HG02610 (cell line): ENCODE data around the gene DDX31.

Experiments used
- ATAC-seq: cut with Tn5 transposase; IDR thresholded peaks from one replicate; pipeline ENCODE4 v1.9.1; 2021; ENCODE audit warnings: mild to moderate bottlenecking, moderate library complexity; ENCODE audit not compliant: unreplicated experiment

The DDX31 gene

GRCh38 chr9:132638240-132638639 lies 31.5 kb downstream of the DDX31 start:
- ATAC-seq = no peak

DNA sequence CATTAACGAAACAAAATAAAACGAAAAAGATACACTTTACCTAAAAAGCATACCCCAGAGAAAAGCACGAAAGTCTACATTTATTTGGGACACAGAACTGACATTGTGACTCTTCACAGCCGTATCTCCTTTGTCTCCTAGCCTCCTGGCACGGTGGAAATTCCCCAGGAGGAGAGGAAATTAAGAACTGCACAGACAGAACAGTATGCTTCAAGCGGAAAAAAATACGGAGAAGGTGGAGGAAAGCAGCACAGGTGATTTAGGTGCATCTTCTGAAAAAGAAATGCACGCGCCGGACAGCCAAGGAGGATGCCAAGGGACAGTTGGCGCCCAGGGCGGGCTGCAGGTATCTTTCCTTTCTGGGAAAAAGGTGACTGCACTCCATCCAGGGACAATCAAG lies 32.0 kb downstream of the DDX31 start:
- ATAC-seq = no peak

GRCh38 chr9:132637351-132637750 lies 32.4 kb downstream of the DDX31 start:
- ATAC-seq = no peak

DNA sequence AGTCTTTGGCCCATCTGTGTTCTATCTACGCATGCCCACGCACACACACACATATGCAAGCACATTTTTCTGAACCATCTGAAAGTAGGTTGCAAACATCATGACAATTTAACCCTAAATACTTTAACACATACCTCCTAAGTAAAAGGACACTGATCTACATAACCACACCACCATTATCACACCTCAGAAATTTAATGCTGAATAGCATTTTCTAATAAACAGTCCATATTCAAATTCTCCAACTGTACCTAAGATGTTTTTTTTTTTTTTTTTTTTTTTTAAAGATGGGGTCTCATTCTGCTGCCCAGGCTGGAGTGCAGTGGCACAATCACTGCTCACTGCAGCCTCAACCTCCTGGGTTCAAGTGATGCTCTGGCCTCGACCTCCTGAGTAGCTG lies 35.5 kb downstream of the DDX31 start:
- ATAC-seq = no peak

DNA sequence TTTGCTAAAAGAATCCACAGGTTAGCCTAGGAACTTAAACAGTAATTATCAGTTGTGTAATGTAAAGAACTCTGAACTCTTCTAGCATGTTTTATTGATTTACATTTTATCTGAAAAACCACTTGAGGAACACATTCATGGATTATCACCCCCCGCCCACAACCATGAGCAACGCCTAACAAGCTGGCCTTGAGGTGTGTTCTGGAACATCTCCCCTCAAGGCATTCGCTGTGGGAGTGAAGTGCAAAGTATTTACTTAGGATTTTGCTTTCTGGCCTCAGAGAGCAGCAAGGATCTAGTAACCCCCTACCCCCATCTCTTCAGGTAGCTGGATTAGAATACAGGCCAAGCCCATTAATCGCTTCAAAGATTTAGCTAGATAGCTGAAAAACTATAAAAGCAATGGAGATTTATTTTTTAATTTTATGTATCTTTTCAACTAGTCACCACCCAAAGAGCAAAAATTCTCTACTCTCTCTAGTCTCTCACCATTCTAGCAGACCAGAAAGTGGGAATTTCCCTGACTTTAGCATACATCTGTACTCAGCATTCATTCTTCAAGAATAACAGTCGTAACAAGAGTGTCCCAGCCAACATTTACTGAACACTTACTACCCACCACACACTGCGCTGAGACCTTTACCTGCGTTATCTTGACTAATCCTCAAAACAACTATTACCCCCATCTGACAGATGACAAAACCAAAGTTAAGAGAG lies 37.2 kb downstream of the DDX31 start:
- no peak for ATAC-seq

GRCh38 chr9:132631685-132632084 lies 38.1 kb downstream of the DDX31 start:
- no peak for ATAC-seq

DNA sequence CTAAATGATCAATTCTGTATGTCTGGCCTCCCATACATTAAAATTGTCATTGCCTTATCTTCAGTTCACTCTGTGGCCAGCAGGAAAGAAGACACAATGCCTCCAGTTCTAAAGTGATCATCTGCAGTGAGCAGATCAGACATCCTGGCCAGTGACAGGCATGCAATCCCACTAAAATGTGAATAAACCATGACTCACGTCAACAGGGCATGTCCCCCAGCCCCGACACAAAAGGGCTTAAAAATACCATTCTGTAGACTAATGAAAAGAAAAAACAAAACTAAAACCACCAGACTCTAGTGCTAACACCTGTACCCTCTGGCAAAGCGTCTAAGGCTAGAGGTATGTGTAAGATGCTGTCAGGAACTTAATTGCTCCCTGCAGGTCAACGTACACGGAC lies 38.5 kb downstream of the DDX31 start:
- no peak for ATAC-seq

- ATAC-seq = no peak
Measured at GRCh38 chr9:132630811-132631210, 39.0 kb downstream of the DDX31 start.

- ATAC-seq = no peak
Measured at GRCh38 chr9:132630116-132630515, 39.7 kb downstream of the DDX31 start.

DNA sequence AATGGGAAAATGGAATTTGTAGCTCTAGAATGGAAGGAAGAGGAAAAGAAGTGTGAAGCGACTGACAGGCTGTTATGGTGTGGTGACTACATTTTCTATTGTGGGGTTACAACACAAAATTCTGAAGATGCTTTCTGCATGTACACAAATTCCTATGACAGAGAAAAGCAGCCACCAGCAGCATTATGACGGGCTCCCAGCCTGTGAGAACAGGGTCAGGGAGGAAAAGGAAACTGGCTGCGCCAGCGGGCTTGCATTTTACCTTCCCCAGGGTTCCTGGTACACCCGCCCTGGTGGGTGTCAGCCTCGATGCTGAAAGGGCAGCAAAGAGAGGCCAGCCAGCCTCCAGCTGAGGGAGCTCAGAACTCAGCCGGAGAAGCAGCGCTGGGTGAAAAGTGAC lies 41.0 kb downstream of the DDX31 start:
- no peak for ATAC-seq

GRCh38 chr9:132627594-132627993 lies 42.2 kb downstream of the DDX31 start:
- no peak for ATAC-seq

- no peak for ATAC-seq
Measured at GRCh38 chr9:132627106-132627505, 42.7 kb downstream of the DDX31 start.

DNA sequence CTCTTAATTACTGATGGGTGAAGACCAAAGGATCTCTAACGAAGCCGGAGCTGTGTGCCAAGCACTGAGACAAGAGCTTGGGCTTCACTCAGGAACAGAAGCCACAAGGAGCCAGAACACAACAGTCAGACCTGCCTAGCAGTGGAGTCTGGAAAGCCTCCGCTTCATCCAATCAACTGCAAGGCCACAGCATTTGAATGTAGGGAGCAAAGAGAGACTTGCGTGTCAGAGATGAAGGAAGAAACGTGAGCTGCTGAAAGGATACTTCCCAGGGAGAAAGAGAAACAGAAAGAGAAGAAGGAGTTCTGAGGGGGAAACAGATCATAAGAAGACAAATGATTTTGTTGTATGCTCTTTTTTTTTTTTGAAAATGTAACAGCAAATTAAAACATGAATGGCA lies 43.5 kb downstream of the DDX31 start:
- no peak for ATAC-seq

GRCh38 chr9:132622159-132622558 lies 47.6 kb downstream of the DDX31 start:
- ATAC-seq = no peak

DNA sequence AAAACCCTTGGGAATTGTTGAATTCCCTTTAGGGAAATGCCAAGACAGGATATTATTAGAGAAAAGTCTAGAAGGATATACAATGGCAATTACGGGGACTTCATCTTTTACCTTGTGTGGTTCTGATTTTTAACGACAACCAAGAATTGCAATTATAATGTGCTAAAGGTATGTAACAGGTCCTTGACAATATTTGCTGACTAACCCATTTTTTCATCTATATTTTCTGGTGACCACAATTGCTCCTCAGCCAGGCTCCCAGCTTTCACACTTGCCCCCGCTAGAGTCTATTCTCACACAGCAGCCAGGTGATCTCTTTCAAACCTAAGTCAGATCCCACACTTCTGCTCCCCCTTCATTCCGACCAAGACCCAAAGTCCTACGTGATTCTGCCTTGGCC lies 53.1 kb downstream of the DDX31 start:
- no peak for ATAC-seq

GRCh38 chr9:132615774-132616173 lies 54.0 kb downstream of the DDX31 start:
- ATAC-seq = no peak

DNA sequence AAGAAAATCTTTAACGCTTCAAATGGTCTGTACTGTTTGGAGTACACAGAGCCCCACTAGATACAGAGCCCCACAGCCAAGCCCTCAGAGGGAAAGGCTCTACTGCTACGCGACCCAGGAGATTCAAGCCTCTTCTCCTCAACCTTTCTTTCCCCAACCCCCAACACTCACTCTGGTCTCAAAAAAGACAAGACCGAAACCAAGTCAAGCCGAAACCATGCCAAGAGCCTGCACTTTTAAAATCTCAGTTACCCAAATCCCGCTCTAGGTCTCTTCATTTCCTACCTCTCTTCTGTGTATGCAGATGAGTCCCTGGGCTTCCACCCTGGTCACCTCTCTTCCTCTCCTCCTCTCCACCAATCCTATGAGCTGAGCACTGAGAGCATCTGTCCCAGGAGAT lies 55.5 kb downstream of the DDX31 start:
- no peak for ATAC-seq

- no peak for ATAC-seq
Measured at GRCh38 chr9:132610661-132611060, 59.1 kb downstream of the DDX31 start.

- ATAC-seq = no peak
Measured at GRCh38 chr9:132609829-132610228, 60.0 kb downstream of the DDX31 start.

- ATAC-seq = no peak
Measured at GRCh38 chr9:132609184-132609583, 60.6 kb downstream of the DDX31 start.

GRCh38 chr9:132606066-132606465 lies 63.7 kb downstream of the DDX31 start:
- ATAC-seq = no peak

DNA sequence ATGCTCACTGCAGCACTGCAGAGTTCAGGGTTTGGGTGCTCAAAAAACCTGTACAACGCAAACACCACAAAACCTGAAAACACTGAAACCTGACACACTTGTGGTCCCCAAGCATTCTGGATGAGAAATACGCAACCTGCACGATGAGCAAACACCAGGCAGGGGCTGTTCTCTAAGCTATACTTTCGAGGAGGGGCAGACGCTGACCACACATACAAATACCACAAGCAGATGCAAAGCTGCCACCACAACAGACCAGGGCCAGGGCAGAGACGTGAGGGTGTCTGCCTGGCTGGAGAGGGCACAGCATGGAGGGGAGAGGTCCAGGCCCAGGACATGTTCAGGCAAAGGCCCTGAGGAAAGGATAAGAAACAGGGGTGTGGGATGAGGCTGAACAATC lies 64.4 kb downstream of the DDX31 start:
- no peak for ATAC-seq

- ATAC-seq = no peak
Measured at GRCh38 chr9:132602207-132602606, 67.6 kb downstream of the DDX31 start.
